ENCODE measurements around the gene THAP4. TPM values are rescaled to one million over a fixed set of nuclear protein-coding genes. Genes with fewer than 3 reads are reported as not detected.

Gene THAP4
- total and polyA plus RNA-seq, 2 of the 13 experiments (the other 11 are each of a cell fraction or from before 2014, with no cell fraction given), result 59.7 to 75.7 TPM

DNA sequence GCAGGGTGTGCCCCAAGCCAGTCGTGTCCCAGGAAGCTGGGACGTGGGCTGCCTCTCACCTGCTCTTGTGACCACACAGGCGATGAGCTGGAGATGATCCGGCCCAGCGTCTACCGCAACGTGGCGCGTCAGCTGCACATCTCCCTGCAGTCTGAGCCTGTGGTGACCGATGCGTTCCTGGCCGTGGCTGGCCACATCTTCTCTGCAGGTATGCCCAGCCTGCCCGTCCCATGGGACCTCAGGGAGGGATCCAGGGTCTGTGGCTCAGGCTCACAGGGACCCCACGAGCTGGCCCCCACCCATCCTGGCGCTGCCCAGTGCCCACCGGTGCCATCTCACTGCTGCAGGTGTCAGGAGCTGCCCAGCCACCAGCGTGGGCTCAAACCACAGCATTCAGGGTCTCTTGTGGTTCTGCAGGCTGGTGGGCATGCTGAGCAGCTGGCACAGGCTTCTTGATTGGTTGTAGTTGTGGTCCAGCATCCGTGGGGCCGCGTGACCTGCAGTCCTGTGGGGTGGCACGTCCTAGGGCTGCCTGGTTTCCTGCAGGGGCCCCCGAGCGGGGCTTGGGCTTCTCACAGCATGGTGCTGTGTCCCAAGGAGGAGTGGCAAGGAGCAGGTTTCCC is 74.6 kb downstream of the THAP4 start:
- FAIRE-seq, result no peak
- in situ Hi-C loops (cut with HindIII; ENCODE audit: extremely low pct_ligation_motif_present, low pct_unique_long_range_greater_than_20kb) (no loop called here), intact Hi-C loops (cut with micrococcal nuclease; ENCODE audit: unreplicated experiment) (no loop called here)
- H3K9ac ChIP-seq (ENCODE audit: insufficient read depth, low read depth, low read length), result no peak overlapping the region
- no peak overlapping the region for H3K4me3 ChIP-seq (replicated peaks in 1 of 3; ENCODE audit: insufficient read depth in 1 of 3, low read depth in 2 of 3, low read length in 3 of 3)
- ChIA-PET POLR2A (interaction anchor here (0.5 to 1.7 kb wide), 3 partner anchors 33 to 131 kb away, joined by 3 to 4 read pairs (median 3); no protein-coding TSS in a partner anchor), CTCF (ENCODE audit: low intra/inter-chr PET ratio, low total read pairs) (no interaction called here)
- no peak overlapping the region for H3K27ac ChIP-seq (ENCODE audit: extremely low read length, insufficient read depth, low read length)
- H3K79me2 ChIP-seq (ENCODE audit: insufficient read depth, low read length), result peaks cover 18% of the 10 kb centered on the region
- TF ChIP-seq ZNF441 (CRISPR knock-in tag; IDR thresholded peaks at IDR 0.05; ENCODE audit: borderline replicate concordance) (no peak), RORA (CRISPR knock-in tag; IDR thresholded peaks at IDR 0.05) (no peak), ZNF317 (CRISPR knock-in tag; IDR thresholded peaks at IDR 0.05) (no peak), MED8 (CRISPR knock-in tag; IDR thresholded peaks at IDR 0.05; ENCODE audit: insufficient replicate concordance) (no peak), KMT2B (CRISPR knock-in tag; IDR thresholded peaks at IDR 0.05) (no peak), ZNF331 (CRISPR knock-in tag; IDR thresholded peaks at IDR 0.05) (no peak), SOX6 (IDR thresholded peaks at IDR 0.05) (no peak), SOX6 (CRISPR knock-in tag; IDR thresholded peaks at IDR 0.05) (no peak), ZNF792 (CRISPR knock-in tag; IDR thresholded peaks at IDR 0.05) (no peak), RBFOX2 (IDR thresholded peaks at IDR 0.05; ENCODE audit: low read depth, low read length) (0 out of 2 replicates have a peak, but pooled peaks have one; percentile 6), HNRNPL (IDR thresholded peaks at IDR 0.05; ENCODE audit: low read depth, low read length) (peak; percentile 86), ZNF138 (CRISPR knock-in tag; IDR thresholded peaks at IDR 0.05; ENCODE audit: low read depth) (no peak)
- TF ChIP-seq, protein P1, sequence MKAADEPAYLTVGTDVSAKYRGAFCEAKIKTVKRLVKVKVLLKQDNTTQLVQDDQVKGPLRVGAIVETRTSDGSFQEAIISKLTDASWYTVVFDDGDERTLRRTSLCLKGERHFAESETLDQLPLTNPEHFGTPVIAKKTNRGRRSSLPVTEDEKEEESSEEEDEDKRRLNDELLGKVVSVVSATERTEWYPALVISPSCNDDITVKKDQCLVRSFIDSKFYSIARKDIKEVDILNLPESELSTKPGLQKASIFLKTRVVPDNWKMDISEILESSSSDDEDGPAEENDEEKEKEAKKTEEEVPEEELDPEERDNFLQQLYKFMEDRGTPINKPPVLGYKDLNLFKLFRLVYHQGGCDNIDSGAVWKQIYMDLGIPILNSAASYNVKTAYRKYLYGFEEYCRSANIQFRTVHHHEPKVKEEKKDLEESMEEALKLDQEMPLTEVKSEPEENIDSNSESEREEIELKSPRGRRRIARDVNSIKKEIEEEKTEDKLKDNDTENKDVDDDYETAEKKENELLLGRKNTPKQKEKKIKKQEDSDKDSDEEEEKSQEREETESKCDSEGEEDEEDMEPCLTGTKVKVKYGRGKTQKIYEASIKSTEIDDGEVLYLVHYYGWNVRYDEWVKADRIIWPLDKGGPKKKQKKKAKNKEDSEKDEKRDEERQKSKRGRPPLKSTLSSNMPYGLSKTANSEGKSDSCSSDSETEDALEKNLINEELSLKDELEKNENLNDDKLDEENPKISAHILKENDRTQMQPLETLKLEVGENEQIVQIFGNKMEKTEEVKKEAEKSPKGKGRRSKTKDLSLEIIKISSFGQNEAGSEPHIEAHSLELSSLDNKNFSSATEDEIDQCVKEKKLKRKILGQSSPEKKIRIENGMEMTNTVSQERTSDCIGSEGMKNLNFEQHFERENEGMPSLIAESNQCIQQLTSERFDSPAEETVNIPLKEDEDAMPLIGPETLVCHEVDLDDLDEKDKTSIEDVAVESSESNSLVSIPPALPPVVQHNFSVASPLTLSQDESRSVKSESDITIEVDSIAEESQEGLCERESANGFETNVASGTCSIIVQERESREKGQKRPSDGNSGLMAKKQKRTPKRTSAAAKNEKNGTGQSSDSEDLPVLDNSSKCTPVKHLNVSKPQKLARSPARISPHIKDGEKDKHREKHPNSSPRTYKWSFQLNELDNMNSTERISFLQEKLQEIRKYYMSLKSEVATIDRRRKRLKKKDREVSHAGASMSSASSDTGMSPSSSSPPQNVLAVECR (CRISPR knock-in tag; IDR thresholded peaks at IDR 0.05; ENCODE audit: borderline replicate concordance), result peak; percentile 26; the same call in 1 of the 2 replicates
- TF ChIP-seq, protein P2, sequence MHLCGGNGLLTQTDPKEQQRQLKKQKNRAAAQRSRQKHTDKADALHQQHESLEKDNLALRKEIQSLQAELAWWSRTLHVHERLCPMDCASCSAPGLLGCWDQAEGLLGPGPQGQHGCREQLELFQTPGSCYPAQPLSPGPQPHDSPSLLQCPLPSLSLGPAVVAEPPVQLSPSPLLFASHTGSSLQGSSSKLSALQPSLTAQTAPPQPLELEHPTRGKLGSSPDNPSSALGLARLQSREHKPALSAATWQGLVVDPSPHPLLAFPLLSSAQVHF (CRISPR knock-in tag; IDR thresholded peaks at IDR 0.05), result no peak
- TF ChIP-seq, protein P3, sequence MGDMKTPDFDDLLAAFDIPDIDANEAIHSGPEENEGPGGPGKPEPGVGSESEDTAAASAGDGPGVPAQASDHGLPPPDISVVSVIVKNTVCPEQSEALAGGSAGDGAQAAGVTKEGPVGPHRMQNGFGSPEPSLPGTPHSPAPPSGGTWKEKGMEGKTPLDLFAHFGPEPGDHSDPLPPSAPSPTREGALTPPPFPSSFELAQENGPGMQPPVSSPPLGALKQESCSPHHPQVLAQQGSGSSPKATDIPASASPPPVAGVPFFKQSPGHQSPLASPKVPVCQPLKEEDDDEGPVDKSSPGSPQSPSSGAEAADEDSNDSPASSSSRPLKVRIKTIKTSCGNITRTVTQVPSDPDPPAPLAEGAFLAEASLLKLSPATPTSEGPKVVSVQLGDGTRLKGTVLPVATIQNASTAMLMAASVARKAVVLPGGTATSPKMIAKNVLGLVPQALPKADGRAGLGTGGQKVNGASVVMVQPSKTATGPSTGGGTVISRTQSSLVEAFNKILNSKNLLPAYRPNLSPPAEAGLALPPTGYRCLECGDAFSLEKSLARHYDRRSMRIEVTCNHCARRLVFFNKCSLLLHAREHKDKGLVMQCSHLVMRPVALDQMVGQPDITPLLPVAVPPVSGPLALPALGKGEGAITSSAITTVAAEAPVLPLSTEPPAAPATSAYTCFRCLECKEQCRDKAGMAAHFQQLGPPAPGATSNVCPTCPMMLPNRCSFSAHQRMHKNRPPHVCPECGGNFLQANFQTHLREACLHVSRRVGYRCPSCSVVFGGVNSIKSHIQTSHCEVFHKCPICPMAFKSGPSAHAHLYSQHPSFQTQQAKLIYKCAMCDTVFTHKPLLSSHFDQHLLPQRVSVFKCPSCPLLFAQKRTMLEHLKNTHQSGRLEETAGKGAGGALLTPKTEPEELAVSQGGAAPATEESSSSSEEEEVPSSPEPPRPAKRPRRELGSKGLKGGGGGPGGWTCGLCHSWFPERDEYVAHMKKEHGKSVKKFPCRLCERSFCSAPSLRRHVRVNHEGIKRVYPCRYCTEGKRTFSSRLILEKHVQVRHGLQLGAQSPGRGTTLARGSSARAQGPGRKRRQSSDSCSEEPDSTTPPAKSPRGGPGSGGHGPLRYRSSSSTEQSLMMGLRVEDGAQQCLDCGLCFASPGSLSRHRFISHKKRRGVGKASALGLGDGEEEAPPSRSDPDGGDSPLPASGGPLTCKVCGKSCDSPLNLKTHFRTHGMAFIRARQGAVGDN (CRISPR knock-in tag; IDR thresholded peaks at IDR 0.05), result 0 out of 2 replicates have a peak, but pooled peaks have one; percentile 7
- whole genome bisulfite sequencing (ENCODE audit: low lambda C conversion rate), result 95% methylated on average over 12 of the region's 23 CpGs
- no peak for DNase-seq (ENCODE audit: low spot score)
- H3K36me3 ChIP-seq (replicated peaks in 1 of 2; ENCODE audit: control insufficient read depth in 1 of 2, insufficient read depth in 2 of 2, low read length in 2 of 2), result peaks cover 13 to 17% of the 10 kb centered on the region in 2 experiments; a peak in 4 of 5 replicates
- peaks cover 13% of the 10 kb centered on the region; the same call in 1 of the 2 replicates for H4K20me1 ChIP-seq (ENCODE audit: insufficient read depth, low read length)
- H2AFZ ChIP-seq (ENCODE audit: low read length), result no peak overlapping the region
- ATAC-seq, result no peak
- H3K27me3 ChIP-seq (ENCODE audit: control insufficient read depth in 1 of 2, insufficient read depth in 2 of 2, low read length in 2 of 2), result no peaks in the 10 kb centered on the region; a peak in 1 of 5 replicates
- no peaks in the 10 kb centered on the region for H3K9me3 ChIP-seq (ENCODE audit: low read length)
- no TSS peak for BruUV-seq (replicated peaks)
- peaks cover 42% of the 10 kb centered on the region for H3K4me1 ChIP-seq (ENCODE audit: insufficient read depth, low read length)
- no peak overlapping the region for H3K4me2 ChIP-seq (ENCODE audit: low read depth, low read length)
